ENCODE measurements around the gene RAD51B.

Gene RAD51B

GRCh38 chr14:68511129-68512047, 691.8 kb downstream of the RAD51B start:
- TF ChIP-seq CTCF (IDR thresholded peaks at IDR 0.05; ENCODE audit: low read depth, low read length, missing control alignments): no peak
- DNase-seq (ENCODE audit: low read depth): no peak
- H3K4me3 ChIP-seq (ENCODE audit: low read depth, low read length): no peak overlapping the region

DNA sequence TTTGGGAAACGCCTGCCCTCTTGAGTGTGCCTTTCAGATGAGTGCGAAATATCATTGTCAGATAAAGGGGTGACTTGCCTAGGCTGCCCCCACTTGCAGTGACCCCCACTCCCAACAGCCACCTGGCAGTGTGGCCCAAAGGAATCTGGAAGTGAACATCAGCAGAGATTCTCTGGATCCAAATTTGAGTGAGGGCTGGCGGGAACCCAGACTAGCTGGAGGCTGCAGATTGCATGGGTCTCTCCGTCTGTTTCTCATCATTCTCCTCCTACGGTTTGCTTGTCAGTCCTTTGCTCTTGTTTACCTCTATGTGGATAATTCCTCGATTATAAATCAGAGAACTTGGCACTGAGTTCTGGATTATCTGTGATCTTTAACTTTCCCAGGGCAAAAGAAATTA, 692.5 kb downstream of the RAD51B start:
- H3K4me3 ChIP-seq (ENCODE audit: low read depth, low read length): no peak overlapping the region
- no peak for TF ChIP-seq CTCF (IDR thresholded peaks at IDR 0.05; ENCODE audit: low read depth, low read length, missing control alignments)
- no peak for DNase-seq (ENCODE audit: low read depth)

DNA sequence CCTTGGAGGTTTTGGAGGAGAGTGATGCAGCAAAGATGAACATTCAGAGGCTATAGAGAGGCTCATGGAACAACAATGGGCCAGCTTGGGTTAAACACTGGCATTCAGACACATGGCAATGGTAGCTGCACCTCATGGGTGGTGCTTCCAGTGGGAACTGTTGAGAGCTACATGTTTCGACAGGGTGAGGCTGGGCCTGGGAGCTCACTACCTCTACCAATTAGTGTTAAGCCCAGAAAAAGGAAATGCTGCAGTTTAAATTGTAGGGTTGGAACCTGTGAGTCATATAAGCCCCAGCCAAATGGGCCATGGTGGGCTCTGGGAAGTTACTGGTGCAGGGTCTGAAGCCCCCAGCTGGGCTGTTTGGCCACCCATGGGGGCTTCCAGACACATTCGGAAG, 693.6 kb downstream of the RAD51B start:
- H3K4me3 ChIP-seq (ENCODE audit: low read depth, low read length): no peak overlapping the region
- no peak for TF ChIP-seq CTCF (IDR thresholded peaks at IDR 0.05; ENCODE audit: low read depth, low read length, missing control alignments)
- DNase-seq (ENCODE audit: low read depth): no peak

DNA sequence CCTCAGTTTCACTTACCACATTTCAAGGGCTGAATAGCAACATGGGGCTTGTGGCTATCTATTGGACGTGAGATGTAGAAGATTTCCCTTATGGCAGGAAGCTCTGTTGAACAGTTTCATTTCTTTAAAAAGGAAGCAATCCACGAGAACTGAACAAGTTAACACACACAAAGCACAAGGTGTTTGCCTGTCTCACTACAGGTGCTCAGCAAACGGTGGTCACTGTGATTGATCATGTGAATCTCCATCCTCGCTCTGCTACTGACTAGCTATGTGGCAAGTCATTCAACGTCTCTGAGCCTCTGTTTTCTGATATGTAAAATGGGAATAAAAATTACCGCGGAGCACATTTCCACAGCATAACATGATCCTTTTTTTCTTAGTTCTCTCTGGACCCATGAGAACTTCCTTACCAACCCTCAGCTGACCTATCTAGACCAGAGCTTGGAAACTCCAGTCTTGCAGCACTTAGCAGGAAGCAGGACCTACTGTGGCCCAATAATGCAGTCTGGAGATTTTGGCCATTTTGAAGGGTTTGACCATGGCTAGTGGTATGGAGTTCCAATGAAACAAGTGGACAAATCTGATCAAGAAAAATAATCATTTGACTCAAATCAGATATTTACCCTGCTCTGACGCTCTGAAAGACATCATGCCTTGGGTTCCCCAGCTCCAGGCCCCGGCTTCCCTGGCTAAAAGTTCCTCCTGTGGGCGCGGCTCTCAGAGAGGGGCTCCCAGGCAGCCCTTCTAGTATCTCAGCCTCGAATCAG, 694.4 kb downstream of the RAD51B start:
- DNase-seq (ENCODE audit: low read depth): peak; percentile 81
- TF ChIP-seq CTCF (IDR thresholded peaks at IDR 0.05; ENCODE audit: low read depth, low read length, missing control alignments): no peak
- no peak overlapping the region for H3K4me3 ChIP-seq (ENCODE audit: low read depth, low read length)

DNA sequence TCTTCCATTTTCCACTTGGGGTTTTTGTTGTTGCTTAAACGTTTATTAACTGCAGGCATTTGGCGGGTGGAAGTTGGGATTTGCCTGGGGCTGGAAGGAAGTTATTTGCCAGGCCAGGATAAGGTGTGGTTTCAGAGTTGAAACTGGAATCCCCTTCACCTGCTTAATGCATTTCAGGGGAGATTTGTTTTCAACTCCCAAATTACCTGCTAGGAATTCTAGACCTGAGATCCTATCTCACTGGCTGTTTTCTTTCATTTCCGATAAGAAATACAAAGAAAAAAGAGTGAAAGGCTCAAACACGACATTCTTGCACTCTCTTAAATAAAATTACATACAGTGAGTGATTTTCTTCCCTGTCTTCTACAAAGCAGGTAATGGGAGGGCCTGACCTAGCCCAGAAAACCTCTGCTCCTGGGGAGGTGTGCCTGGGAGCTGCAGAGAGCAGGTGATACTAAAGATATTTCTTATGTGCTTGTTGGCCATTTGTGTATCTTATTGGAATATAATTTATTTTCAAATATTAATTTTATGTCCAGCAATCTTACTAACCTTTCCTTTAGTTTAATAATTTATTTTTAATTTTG, 695.1 kb downstream of the RAD51B start:
- TF ChIP-seq CTCF (IDR thresholded peaks at IDR 0.05; ENCODE audit: low read depth, low read length, missing control alignments): no peak

GRCh38 chr14:68516342-68516741, 696.8 kb downstream of the RAD51B start:
- no peak overlapping the region for H3K4me3 ChIP-seq (ENCODE audit: low read depth, low read length)
- TF ChIP-seq CTCF (IDR thresholded peaks at IDR 0.05; ENCODE audit: low read depth, low read length, missing control alignments): no peak
- no peak for DNase-seq (ENCODE audit: low read depth)

More for the DNA sequence above, 695.1 kb downstream of the RAD51B start:
- DNase-seq (ENCODE audit: low read depth): no peak
- no peak overlapping the region for H3K4me3 ChIP-seq (ENCODE audit: low read depth, low read length)
